H1 (cell line): Measurements from ENCODE around the gene DEFB113. TPM values are rescaled to one million over a fixed set of nuclear protein-coding genes. Genes with fewer than 3 reads are reported as not detected.

Experiments used
- CTCF ChIA-PET: fragments of 300-600 bp; sonication (Branson Sonifier 250); formaldehyde crosslinking; loops from one replicate; lab custom pipeline; 2021; ENCODE audit not compliant: partially characterized antibody; lab: Charles Lee
- POLR2A ChIA-PET: fragments of 300-600 bp; sonication (Branson Sonifier 250); formaldehyde crosslinking; loops from one replicate; lab custom pipeline; 2021; ENCODE audit warnings: inconsistent platforms; ENCODE audit not compliant: partially characterized antibody; lab: Charles Lee
- DNase-seq, 2 experiments: peaks; one replicate each; pipeline versions ENCODE4 v3.0.0 to v3.0.0-alpha.2; 2010 to 2022; ENCODE audit warnings: low spot score in 2 of 2, low read depth in 1 of 2, mixed read lengths in 1 of 2
- FAIRE-seq: peaks from 2 replicates; lab custom pipeline; 2011; peaks lifted over from hg19 to GRCh38; lab: Jason Lieb, UNC
- H2AFZ ChIP-seq: 2 replicates; pipeline ENCODE4 v1.8.1; 2012; ENCODE audit warnings: low read length, inconsistent platforms
- H2AK5ac ChIP-seq: 2 replicates; pipeline ENCODE4 v1.6.1; 2013; ENCODE audit warnings: low read depth, low read length
- H2BK120ac ChIP-seq: replicated peaks from 2 replicates; pipeline ENCODE3; 2013; ENCODE audit warnings: low read depth, low read length, inconsistent platforms
- H2BK12ac ChIP-seq: 2 replicates; pipeline ENCODE4 v1.6.1; 2013; ENCODE audit warnings: low read depth, low read length
- H2BK15ac ChIP-seq: 2 replicates; pipeline ENCODE4 v1.6.1; 2013; ENCODE audit warnings: low read length
- H2BK20ac ChIP-seq: 2 replicates; pipeline ENCODE4 v1.6.1; 2013; ENCODE audit warnings: low read length
- H2BK5ac ChIP-seq: 2 replicates; pipeline ENCODE4 v1.6.1; 2013; ENCODE audit warnings: low read depth, low read length
- H3K14ac ChIP-seq: 2 replicates; pipeline ENCODE4 v1.6.1; 2013; ENCODE audit warnings: inconsistent platforms; ENCODE audit not compliant: insufficient read length
- H3K18ac ChIP-seq: 2 replicates; pipeline ENCODE4 v1.6.1; 2013; ENCODE audit warnings: low read length; ENCODE audit errors: extremely low read depth
- H3K23ac ChIP-seq: 2 replicates; pipeline ENCODE4 v1.6.1; 2013; ENCODE audit warnings: inconsistent platforms; ENCODE audit not compliant: insufficient read length
- H3K23me2 ChIP-seq: 2 replicates; pipeline ENCODE4 v1.6.1; 2013; ENCODE audit warnings: low read depth, low read length
- H3K27ac ChIP-seq: 2 replicates; pipeline ENCODE4 v1.6.1; 2011; ENCODE audit warnings: low read depth, low read length, inconsistent platforms
- H3K27me3 ChIP-seq, 4 experiments: replicated peaks in 1 of 4; 1 replicate in 1 of 4; 2 replicates in 3 of 4; pipeline versions ENCODE4 v1.6.1 to v1.8.1; 2011 to 2013; ENCODE audit warnings: low read length in 3 of 4, mild to moderate bottlenecking in 3 of 4, inconsistent platforms in 2 of 4, mixed read lengths in 2 of 4, moderate library complexity in 1 of 4; ENCODE audit not compliant: control insufficient read depth in 3 of 4, insufficient read depth in 3 of 4; ENCODE audit errors: extremely low read depth in 1 of 4
- H3K36me3 ChIP-seq, 4 experiments: 2 replicates each; pipeline versions ENCODE4 v1.6.1 to v1.8.1; 2011 to 2013; ENCODE audit warnings: mild to moderate bottlenecking in 4 of 4, low read length in 3 of 4, moderate library complexity in 2 of 4, control low read depth in 1 of 4, inconsistent platforms in 1 of 4; ENCODE audit not compliant: insufficient read depth in 4 of 4, control insufficient read depth in 2 of 4
- H3K4ac ChIP-seq: replicated peaks from 2 replicates; pipeline ENCODE3; 2013; ENCODE audit warnings: low read length, low read depth, mixed read lengths, inconsistent platforms; ENCODE audit not compliant: insufficient read length
- H3K4me1 ChIP-seq, 4 experiments: replicated peaks in 1 of 4; 1 replicate in 1 of 4; 2 replicates in 3 of 4; pipeline versions ENCODE4 v1.6.1 to v1.8.1; 2011 to 2013; ENCODE audit warnings: low read length in 3 of 4, inconsistent platforms in 2 of 4, mixed read lengths in 1 of 4; ENCODE audit not compliant: insufficient read depth in 4 of 4, control insufficient read depth in 3 of 4
- H3K4me2 ChIP-seq, 2 experiments: 2 replicates each; pipeline versions ENCODE4 v1.6.1 to v1.8.1; 2011 to 2013; ENCODE audit warnings: low read depth in 2 of 2, low read length in 2 of 2, control low read depth in 1 of 2, inconsistent platforms in 1 of 2, mild to moderate bottlenecking in 1 of 2; ENCODE audit not compliant: insufficient read depth in 1 of 2
- H3K4me3 ChIP-seq, 4 experiments: fragments of 200-600, 300-600 bp in 1 of 4; sonication (generic), shearing (Covaris generic), sonication (Bioruptor Twin) in 1 of 4; 2 replicates each; pipeline versions ENCODE4 v1.5.1 to v1.8.1; 2011 to 2016; ENCODE audit warnings: low read length in 4 of 4, low read depth in 3 of 4, control low read depth in 2 of 4, inconsistent platforms in 2 of 4, mild to moderate bottlenecking in 2 of 4, mixed read lengths in 1 of 4, moderate library complexity in 1 of 4; ENCODE audit not compliant: insufficient read depth in 2 of 4; ENCODE audit errors: extremely low read depth in 1 of 4
- H3K56ac ChIP-seq: replicated peaks from 2 replicates; pipeline ENCODE3; 2013; ENCODE audit warnings: low read depth, mild to moderate bottlenecking, mixed read lengths, low read length, inconsistent platforms; ENCODE audit not compliant: insufficient read length
- H3K79me1 ChIP-seq: 2 replicates; pipeline ENCODE4 v1.6.1; 2013; ENCODE audit warnings: low read depth, low read length, control low read depth
- H3K79me2 ChIP-seq, 2 experiments: 2 replicates each; pipeline versions ENCODE4 v1.6.1 to v1.8.1; 2012 to 2013; ENCODE audit warnings: low read length in 2 of 2, mild to moderate bottlenecking in 2 of 2, inconsistent platforms in 1 of 2; ENCODE audit not compliant: insufficient read depth in 2 of 2, control insufficient read depth in 1 of 2
- H3K9ac ChIP-seq, 4 experiments: replicated peaks in 1 of 4; 1 replicate in 1 of 4; 2 replicates in 3 of 4; pipeline versions ENCODE4 v1.6.1 to v1.8.1; 2011 to 2013; ENCODE audit warnings: low read depth in 3 of 4, low read length in 3 of 4, control low read depth in 2 of 4, mild to moderate bottlenecking in 2 of 4, moderate library complexity in 2 of 4, inconsistent platforms in 1 of 4; ENCODE audit errors: extremely low read depth in 1 of 4
- H3K9me3 ChIP-seq, 2 experiments: 2 replicates each; pipeline versions ENCODE4 v1.6.1 to v1.8.1; 2012 to 2013; ENCODE audit warnings: mild to moderate bottlenecking in 2 of 2, moderate library complexity in 2 of 2, control low read depth in 1 of 2, inconsistent platforms in 1 of 2, low read depth in 1 of 2, low read length in 1 of 2, mixed read lengths in 1 of 2; ENCODE audit not compliant: insufficient read depth in 2 of 2
- H4K20me1 ChIP-seq, 2 experiments: replicated peaks in 1 of 2; 2 replicates each; pipeline versions ENCODE3 to v1.8.1; 2011 to 2013; ENCODE audit warnings: inconsistent platforms in 2 of 2, low read length in 2 of 2, mild to moderate bottlenecking in 1 of 2; ENCODE audit not compliant: insufficient read depth in 2 of 2, control insufficient read depth in 1 of 2
- H4K5ac ChIP-seq: 2 replicates; pipeline ENCODE4 v1.6.1; 2013; ENCODE audit warnings: low read length, low read depth, mixed read lengths, inconsistent platforms; ENCODE audit not compliant: insufficient read length
- H4K8ac ChIP-seq: 2 replicates; pipeline ENCODE4 v1.8.0; 2013; ENCODE audit warnings: mild to moderate bottlenecking, moderate library complexity, low read length, inconsistent platforms; ENCODE audit not compliant: insufficient read depth; ENCODE audit errors: extremely low read depth
- H4K91ac ChIP-seq: replicated peaks from 2 replicates; pipeline ENCODE3; 2013; ENCODE audit warnings: low read length, mixed read lengths, inconsistent platforms; ENCODE audit not compliant: insufficient read length
- RAD21 ChIP-seq, 2 experiments: IDR thresholded peaks in 1 of 2; conservative IDR thresholded peaks in 1 of 2; 2 replicates each; pipeline ENCODE4 v1.6.1; 2011; ENCODE audit warnings: low read depth in 2 of 2, low read length in 2 of 2, improper control_type of control experiment in 1 of 2, inconsistent platforms in 1 of 2, mild to moderate bottlenecking in 1 of 2, moderate library complexity in 1 of 2
- SAP30 ChIP-seq: fragments of 300-600 bp; sonication (generic); IDR thresholded peaks from 2 replicates; pipeline ENCODE4 v1.7.1; 2012; ENCODE audit warnings: low read length, moderate library complexity, mild to moderate bottlenecking, inconsistent platforms; ENCODE audit not compliant: insufficient read depth, insufficient replicate concordance
- WGBS, 2 experiments: shearing (Covaris generic) in 1 of 2; methylation state at CpG; one replicate each; pipeline versions ENCODE4 v1.1.6 to v1.1.7; 2013 to 2015; ENCODE audit warnings: low lambda C conversion rate in 2 of 2, mixed read lengths in 2 of 2, inconsistent platforms in 1 of 2, low coverage in 1 of 2, missing lambda C conversion rate in 1 of 2; ENCODE audit not compliant: insufficient replicate concordance in 2 of 2, insufficient coverage in 1 of 2, insufficient read length in 1 of 2; ENCODE audit errors: extremely low coverage in 1 of 2, missing lambda C conversion rate in 1 of 2; 5-methylcytosine and 5-hydroxymethylcytosine counted together
- polyA plus RNA-seq, 7 experiments: library from polyadenylated mRNA; depleted of rRNA in 3 of 7; stranded (reverse) in 5 of 7; unstranded in 2 of 7; fragments of >200 nt in 5 of 7; fragments of 200-250 nt in 2 of 7; gene quantifications; 1 replicate in 5 of 7; 2 replicates in 1 of 7; 4 replicates in 1 of 7; pipeline versions ENCODE4 v1.2.1 to v1.2.3, GENCODE V29; 2011 to 2013; ENCODE audit warnings: missing spikeins in 2 of 7, mixed read lengths in 2 of 7
- total RNA-seq: library from RNA; stranded (reverse); fragmentation: NEBNext Ultra II Directional; extraction: Animal tissue kit (Norgen Biotek cat#: 25700); gene quantifications from 2 replicates; pipeline ENCODE4 v1.2.1, GENCODE V29; 2021

Gene DEFB113
- total and polyA plus RNA-seq, 2 of the 8 experiments (the other 6 are each of a cell fraction or from before 2014, with no cell fraction given), result not detected

DNA sequence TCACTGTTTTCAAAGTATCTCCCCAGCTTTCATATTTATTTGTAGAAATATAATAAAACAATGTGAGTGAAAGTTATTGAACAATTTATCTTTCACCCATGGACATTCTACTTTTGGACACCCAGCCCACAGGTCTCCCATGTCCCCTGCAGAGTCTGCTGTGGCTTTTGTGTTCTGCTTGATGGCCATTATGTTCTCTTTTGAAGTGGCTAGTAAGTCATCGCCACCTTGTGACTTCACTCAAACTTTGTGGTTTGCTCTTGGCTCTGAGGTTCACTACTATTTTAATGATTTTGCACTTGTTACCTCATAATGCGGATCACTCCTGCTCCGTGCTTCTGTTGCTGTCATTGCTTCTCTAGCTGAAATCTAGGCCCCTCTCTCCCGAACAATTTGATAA is 10.2 kb upstream of the DEFB113 start:
- no peak overlapping the region for H2BK12ac ChIP-seq
- DNase-seq (no peak), FAIRE-seq (no peak)
- no peak overlapping the region for H3K4me3 ChIP-seq
- H2AK5ac ChIP-seq, result no peak overlapping the region
- H3K79me1 ChIP-seq, result no peaks in the 10 kb centered on the region
- no peaks in the 10 kb centered on the region for H3K36me3 ChIP-seq
- H2BK15ac ChIP-seq, result no peak overlapping the region
- H3K23me2 ChIP-seq, result no peaks in the 10 kb centered on the region
- H2BK20ac ChIP-seq, result no peak overlapping the region
- no peaks in the 10 kb centered on the region for H3K9me3 ChIP-seq
- no peak overlapping the region for H4K8ac ChIP-seq
- no peak overlapping the region for H3K4ac ChIP-seq
- H3K4me1 ChIP-seq, result no peaks in the 10 kb centered on the region; a peak in 2 of 7 replicates
- CTCF ChIA-PET, result interaction anchor here (1.1 to 1.3 kb wide), 2 partner anchors 11 to 52 kb away, joined by 3 read pairs; no protein-coding TSS in a partner anchor
- no peaks in the 10 kb centered on the region for H4K20me1 ChIP-seq
- 86% methylated on average over 4 of the region's 4 CpGs; no CpG with 5 or more reads in 1 of the 2 experiments for WGBS, 2 experiments
- H2BK120ac ChIP-seq, result no peak overlapping the region
- H3K79me2 ChIP-seq, result no peaks in the 10 kb centered on the region
- H3K56ac ChIP-seq, result no peak overlapping the region
- no peak overlapping the region for H3K4me2 ChIP-seq
- no peak overlapping the region for H2BK5ac ChIP-seq
- H3K14ac ChIP-seq, result no peak overlapping the region
- H4K5ac ChIP-seq, result no peak overlapping the region
- H3K18ac ChIP-seq, result no peak overlapping the region
- H2AFZ ChIP-seq, result no peak overlapping the region
- POLR2A ChIA-PET, result no interaction called here
- no peak overlapping the region for H3K27ac ChIP-seq
- H3K23ac ChIP-seq, result no peak overlapping the region
- no peaks in the 10 kb centered on the region for H3K27me3 ChIP-seq
- no peak overlapping the region for H4K91ac ChIP-seq
- no peak overlapping the region for H3K9ac ChIP-seq
- TF ChIP-seq SAP30, result no peak
- TF ChIP-seq RAD21 (IDR thresholded peaks at IDR 0.05 in 1 of 2, conservative IDR thresholded peaks at IDR 0.05 in 1 of 2; ENCODE audit: low read depth in 2 of 2, low read length in 2 of 2), result peak in 1 of 2 experiments; percentile 8; a peak in 2 of 4 replicates
- TF ChIP-seq, all 59 proteins: peak for 1
